GM18502 (cell line): ENCODE results near the gene L3MBTL1.

Experiments used
- ATAC-seq: cut with Tn5 transposase; IDR thresholded peaks from one replicate; pipeline ENCODE4 v1.9.1; 2021; ENCODE audit warnings: mild to moderate bottlenecking; ENCODE audit not compliant: unreplicated experiment, poor library complexity

The L3MBTL1 gene

DNA sequence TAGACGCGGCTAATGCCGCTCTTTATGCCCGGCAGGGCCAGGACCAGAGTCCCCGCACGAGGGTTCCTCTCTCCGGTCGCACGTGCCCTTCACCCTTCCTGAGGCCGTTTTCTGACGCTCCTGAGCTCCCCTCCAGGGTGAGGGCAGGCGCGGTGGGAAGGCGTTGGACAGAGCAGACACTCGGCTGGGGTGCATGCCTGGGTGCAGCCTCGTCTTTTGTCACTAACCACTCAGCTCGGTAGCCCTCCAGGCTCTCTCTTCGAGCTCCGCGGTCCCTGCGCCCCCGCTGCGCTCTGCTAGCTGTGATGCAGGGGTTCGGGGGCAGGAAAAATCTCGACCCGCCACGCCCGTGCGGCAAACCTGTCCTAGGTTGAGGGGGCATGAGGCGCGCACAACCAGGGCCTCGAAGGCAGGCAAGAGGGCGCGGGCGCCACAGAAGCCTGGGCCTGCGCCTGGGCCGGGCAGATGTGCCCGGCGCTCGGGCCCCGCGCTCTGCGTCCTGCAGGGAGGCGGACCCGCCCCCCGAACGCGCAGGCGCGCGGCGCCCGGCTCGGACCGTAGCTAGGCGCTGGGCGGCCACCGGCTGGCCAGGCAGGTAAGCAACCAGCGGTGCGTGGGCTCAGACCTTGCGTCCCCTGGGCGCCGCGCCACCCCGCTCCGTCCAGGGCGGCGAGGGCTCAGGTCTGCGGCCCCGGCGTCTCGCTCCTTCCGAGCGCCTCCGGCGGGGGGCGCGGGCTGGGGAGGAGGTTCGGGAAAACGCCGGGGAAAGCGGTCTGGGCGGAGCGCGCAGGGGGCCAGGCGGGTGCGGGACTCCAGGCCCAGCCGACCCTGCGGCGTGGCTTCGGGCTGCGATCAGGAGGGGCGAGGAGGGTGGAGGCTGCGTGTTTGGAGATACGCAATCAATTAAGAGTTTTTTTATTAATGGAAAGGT, at the start of gene L3MBTL1:
Gene L3MBTL1 (plus strand): TSS at position 548 of the 931 bp plus-strand sequence. CDS start 5,807 bp downstream, outside the sequence.
- no peak for ATAC-seq

DNA sequence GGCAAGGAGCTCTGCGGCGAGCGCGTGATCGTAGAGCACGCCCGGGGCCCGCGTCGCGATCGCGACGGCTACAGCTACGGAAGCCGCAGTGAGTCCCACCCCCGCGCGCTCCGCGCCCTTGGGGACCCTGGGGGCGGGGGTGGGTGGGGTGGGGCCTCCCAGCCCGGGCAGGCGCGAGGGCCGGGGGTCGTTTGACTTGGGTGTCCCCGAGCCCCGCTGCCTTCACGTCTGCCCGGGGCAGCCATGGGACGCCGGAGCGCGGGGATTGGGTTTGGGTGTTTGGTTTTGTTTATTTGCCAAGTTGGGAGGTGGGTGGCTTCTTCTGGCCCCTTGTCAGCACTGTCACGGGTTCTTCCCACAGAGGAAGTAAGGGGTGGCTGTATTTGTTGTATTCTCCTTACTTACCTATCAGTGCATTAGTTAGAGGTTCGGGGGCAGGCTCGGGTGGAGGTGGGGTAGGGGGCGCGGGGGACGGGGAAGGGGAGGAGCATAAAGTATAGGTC, 49.0 kb upstream of the L3MBTL1 start:
- ATAC-seq = no peak

DNA sequence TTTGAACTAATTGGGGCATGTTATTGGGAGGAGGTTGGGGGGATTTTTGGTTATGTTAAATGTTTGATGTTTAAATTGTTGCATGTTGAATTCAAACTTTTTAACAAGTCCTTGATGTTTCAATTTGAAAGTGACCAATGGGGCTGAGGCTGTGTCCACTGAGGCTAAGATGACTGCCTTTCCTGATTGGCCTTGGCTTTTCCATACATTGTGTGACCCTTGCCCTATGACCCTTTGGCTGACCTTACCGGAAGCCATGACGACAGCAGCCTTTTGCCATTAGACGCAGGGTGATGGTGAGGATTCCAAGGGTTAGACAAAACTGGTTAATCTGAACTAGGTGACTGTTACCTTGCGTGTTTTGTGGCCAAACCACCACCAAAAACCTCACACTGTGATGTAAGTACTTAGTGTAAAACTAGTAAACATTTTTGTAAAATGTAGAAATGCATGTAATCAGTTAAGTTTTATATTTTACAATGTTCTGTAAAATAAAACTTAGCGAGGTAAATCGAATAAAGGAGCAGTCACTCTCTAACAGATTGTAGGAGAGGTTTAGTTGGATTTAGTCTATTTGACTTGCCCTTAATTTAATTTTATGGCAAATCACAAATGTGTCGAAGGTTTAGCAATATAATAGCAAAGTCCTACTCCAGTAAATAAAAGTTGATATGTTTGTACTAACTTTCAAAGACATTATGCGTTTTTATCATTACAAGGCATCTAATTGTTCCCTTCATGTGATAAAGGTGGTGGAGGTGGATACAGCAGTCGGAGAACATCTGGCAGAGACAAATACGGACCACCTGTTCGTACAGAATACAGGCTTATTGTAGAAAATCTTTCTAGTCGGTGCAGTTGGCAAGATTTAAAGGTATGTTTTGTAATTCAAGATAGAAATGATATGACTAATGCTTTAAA, 48.2 kb upstream of the L3MBTL1 start:
- no peak for ATAC-seq

DNA sequence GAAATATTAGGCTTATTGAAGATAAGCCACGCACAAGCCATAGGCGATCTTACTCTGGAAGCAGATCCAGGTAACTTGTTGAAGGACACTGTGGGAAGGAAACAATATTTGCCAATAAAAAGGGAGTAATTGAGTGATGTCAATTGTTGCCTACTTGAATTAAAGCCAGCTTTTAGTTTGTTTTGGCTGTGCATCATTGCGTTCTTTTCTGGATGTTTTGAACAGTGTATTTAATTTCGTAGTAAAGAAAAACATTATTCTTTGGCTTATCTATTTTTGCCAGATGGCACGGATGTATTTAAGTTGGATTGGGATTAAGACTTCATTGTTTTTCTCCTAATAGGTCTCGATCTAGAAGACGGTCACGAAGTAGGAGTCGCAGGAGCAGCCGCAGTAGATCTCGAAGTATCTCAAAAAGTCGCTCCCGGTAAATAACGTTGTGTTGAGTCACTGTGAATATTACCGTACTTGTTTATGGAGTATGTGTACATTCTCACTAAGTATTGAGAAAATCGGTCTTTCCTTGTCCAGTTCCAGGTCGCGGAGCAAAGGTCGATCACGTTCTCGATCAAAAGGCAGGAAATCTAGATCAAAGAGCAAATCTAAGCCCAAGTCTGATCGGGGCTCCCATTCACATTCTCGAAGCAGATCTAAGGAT, 47.2 kb upstream of the L3MBTL1 start:
- ATAC-seq = no peak

DNA sequence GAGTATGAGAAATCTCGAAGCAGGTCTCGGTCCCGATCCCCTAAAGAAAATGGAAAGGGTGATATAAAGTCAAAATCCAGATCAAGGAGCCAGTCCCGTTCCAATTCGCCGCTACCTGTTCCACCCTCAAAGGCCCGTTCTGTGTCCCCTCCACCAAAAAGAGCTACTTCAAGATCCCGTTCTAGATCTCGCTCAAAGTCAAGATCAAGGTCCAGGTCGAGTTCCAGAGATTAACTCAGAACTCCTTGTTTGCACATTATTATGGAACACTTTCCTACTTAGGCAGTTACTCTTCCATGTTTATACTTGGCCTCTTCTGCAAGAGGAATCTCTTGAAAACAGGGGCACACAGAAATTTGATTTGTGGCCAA, 46.7 kb upstream of the L3MBTL1 start:
- no peak for ATAC-seq

DNA sequence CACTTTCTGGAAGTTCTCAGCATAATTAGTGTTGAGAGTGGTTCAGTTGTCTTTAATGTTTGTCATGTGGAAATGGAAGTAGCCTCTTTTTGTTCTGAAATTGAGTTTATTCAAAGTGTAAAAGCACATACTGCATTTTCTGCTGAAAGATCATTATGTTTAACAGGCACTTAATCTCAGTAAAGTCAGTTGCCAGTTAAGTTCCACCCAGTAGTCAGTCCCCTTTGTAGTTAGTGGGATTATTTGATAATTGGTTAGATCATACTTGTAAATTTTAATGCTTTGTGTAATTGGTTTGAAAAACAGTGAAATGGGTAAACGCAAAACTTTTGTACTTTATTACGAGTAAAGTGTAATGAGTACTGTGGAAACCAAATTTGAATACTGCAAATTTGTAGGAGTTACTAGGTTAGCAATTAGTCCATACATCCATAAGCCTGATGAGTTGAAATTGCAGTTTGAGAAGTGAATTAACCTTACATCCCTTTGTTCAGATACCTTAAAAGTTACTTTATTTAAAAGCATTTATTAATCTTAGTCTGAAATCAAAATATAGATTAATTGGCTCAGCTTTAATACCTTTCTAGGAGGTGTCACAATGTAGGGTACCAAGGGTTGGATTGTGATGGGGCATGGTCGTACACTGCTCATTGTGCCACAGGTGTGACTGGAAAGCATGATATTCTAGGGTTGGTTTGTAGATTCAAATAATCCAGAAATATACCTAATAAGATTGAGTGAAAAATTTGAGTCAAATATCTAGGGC, 45.4 kb upstream of the L3MBTL1 start:
- no peak for ATAC-seq

DNA sequence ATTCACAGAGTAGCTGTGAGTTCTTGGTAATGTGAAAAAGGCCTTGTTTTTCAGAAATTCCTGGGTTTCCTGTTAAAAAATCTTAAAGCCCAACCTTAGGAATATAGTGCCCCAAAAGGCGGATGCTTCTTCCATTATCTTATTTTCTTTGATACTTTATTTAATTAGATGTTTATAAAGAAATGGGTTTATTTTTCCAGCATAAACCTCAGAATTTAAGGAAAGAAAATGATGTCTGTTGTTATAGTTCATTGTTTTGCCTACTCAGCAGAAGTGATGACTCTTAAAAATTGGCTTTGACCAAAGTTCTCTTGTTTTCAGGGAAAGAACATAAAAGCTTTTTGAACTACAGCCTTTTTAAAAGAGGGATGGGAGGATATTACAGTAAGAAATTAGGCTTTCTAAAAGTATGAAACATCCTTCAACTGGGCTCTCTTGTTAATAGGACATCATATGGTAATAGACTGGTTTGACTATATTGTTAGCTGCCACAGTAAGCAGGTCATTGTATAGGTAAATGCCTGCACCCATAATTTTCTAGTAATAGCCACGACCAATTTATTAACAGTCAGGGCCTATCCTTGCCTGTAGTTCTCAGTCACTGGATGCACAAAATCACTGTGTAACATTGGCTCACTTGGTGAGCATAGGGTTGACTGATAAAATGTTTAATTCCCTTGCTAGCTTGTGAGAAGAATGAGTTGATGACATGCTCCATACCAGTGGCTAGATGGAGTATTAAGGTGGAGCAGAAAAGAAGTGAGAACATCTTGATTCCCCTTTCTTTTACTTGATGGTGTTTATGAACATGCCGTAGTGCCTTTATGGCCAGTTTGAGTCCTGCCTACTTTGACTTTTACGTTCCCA, 44.6 kb upstream of the L3MBTL1 start:
- no peak for ATAC-seq

DNA sequence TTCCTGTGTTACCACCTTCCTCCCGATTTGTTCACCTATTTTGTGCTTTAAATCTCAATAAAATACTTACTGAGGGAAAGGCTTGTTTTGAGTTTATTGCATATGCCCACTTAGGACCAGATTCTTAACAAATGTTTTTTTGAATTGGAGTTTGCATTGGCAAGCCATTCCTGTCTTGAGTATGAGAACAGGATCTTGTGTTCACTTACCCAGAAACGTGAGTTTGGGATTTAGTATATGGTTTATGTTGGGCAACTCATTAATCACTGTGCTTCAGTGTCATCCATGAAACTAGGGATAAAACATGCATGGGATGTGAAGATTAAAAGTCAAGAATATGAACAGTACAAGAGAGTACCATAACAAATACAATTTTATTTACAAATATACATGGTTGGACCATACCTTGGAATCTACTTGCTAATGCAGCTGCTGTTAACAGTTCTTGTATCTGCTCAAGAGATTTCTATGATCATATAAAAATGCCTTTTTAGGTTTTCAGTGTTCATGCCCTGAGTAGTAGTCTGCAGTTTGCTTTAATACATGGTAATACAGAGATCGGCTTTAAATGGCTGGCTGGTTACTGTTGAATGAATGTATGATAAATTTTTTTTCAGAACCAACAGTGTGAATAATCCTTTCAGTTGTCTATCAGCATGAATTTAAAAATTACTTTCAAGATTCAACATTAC, 43.8 kb upstream of the L3MBTL1 start:
- ATAC-seq = no peak

DNA sequence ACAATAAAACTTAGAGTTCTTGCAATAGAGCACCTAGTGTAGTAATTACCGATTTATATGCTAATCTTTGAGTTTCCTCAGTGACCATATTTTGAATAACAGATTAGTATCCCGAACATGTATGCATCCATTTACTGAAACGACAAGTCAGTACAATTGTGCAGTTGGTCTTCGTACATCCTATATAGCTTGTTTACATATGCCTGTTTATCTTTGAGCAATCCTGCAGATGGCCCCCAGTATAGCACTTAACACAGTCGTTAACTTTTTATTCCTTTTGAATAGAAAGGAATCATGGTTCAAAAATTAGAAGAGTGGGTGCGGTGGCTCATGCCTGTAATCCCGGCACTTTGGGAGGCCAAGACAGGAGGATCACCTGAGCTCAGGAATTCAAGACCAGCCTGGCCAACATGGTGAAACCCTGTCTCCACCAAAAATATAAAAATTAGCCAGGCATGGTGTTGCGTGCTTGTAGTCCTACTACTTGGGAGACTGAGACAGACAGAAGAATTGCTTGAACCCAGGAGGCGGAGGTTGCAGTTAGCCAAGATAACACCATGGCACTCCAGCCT, 43.2 kb upstream of the L3MBTL1 start:
- no peak for ATAC-seq

DNA sequence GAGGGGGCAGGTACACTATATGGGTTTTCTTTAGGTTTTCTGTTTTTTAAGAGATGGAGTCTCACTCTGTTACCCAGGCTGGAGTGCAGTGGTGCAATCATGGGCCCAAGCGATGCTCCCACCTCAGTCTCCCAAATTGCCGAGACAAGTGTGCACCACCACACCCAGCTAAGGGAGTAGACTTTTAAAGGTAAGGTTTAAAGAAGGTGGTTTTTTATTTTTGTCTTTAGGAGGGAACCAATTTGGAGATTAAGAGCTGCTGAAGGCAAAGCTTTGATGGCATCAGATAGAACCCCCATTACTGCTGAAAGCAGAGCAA, 41.9 kb upstream of the L3MBTL1 start:
- no peak for ATAC-seq

DNA sequence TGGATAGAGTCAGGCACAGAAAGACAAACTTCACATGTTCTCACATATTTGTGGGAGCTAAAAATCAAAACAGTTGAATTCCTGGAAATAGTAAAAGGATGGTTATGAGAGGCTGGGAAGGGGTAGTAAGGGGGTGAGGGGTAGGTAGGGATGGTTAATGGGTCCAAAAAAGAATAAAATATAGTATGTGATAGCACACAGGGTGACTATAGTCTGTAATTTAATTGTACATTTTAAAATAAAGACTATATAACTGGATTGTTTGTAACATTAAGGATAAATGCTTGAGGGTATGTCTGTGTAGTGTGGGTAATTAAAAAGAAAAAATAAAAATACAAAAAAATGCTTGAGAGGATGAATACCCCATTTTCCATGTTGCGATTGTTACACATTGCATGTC, 39.9 kb upstream of the L3MBTL1 start:
- ATAC-seq = no peak

DNA sequence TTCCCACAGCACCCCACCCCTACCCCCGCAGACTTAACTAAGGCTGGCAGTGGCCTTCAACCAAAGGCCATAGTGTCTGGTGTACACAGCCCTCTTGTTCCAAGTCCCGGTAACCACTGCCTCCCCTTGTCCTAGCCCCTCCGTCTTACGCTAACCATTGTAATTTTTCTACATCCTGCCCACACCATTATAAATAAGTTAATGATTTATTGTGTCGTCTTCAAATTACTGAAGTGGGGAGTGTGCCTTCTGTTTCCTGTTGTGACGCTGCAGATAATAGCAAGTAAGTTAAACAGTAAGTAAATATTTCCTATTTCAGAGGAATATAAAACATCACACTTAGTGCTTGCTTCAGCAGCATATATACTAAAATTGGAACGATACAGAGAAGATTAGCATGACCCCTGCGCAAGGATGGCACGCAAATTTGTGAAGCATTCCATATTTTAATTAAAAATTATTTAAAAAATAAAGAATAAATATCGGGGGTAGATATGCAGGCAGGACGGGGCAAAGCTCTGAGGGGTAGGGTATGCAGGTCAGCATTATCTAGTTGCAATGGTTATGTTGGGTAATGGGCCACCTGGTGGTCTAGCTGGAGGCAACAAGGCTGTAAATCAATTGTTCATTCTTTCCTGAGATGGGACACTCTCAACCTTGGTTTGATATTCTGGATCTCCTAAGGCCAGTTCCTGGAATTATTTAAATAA, 34.7 kb upstream of the L3MBTL1 start:
- ATAC-seq = no peak

DNA sequence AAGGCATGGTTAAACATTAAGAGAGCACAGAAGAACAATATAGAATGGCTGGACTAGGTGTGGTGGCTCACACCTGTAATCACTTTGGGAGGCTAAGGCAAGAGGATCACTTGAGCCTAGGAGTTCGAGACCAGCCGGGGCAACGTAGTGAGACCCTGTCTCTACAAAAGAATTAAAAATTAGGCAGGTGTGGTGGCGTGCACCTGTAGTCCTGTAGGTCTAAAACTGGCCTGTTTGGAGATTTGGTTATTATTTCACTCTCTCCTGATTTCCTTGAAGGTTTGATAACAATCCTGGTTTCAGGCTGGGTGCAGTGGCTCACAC, 34.2 kb upstream of the L3MBTL1 start:
- no peak for ATAC-seq

DNA sequence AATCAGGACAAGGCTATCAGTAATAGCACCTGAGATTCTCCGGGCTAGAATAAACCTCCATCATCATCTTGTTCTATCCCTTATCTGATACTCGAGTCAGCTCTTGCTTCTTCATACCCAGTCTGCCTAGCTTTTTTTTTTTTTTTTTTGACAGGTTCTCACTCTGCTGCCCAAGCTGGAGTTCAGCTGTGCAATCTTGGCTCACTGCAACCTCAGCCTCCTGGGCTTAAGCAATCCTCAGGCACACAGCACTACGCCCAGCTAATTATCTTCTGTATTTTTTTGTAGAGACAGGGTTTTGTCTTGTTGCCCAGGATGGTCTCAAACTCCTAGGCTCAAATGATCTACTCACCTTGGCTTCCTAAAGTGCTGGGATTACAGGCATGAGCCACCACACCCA, 30.3 kb upstream of the L3MBTL1 start:
- ATAC-seq = no peak

DNA sequence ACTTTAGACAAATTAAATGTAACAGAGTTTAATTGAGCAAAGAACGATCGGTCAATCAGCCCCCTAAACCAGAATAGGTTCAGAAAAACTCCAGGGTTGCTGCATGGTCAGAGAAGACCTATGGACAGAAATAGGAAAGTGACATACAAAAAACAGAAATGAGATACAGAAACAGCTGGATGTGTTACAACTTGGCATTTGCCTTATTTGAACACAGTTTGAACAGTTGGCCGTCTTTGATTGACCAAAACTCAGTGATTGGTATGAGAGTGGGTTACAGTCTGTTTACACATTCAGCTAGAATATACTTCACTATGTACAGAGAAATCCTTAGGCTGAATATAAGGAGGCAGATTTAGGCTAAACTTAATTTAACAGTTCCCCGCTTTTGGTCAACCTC, 29.9 kb upstream of the L3MBTL1 start:
- no peak for ATAC-seq

DNA sequence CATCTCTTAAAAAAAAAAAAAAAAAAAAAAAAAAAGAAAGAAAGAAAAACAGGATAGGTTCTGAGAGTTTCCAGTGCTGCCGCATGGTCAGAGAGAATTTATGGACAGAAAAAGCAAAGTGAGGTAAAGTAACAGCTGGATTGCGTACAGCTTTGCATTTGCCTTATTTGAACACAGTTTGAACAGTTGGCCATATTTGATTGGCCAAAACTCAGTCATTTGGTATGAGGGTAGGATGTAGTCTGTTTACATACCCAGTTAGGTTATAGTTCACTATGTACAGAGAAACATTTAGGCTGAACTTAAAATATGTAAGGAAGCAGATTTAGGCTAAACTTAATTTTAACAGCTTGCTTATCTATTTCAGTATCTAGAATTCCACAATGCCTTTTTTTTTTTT, 17.5 kb upstream of the L3MBTL1 start:
- ATAC-seq = no peak

DNA sequence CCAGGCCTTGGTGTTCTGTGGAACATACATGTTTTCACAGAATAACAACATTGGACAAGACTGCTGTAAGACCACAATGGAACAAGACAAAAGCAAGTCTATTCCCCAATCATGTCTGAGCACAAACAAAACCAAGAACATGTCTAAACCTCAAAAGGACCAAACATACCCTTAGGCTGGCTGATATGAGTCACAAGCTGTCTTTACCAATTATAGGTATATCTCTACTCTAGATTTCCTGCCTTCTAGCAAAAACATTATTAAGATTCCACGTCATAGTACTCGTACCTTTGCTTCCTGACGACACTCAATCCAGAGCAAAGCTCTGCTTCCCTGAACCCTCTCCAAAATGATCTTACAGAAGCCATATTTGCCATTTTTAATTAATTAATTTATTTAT, 15.4 kb upstream of the L3MBTL1 start:
- ATAC-seq = no peak

DNA sequence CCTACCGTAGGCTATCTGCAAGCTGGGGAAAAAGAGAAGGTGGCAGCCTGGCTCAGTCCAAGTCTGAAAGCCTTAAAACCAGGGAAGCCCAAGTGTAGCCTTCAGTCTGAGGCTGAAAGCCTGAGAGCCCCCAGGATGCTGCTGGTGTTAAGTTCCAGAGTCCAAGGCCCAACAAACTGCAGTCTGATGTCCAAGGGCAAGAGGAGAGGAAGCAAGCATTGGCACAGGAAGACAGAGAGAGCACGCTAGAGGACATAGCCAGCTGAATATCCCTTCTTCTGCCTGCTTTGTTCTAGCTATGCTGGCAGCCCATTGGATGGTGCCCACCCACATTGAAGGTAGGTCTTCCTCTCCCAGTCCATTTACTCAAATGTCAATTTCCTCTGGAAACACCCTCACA, 12.1 kb upstream of the L3MBTL1 start:
- ATAC-seq = no peak
